Inflammatory macrophage treated with lipopolysaccharide for 4 hours (primary cell): ENCODE data around the gene HPS4.
A peak's percentile ranks its signal among the peaks of the same experiment; 100 is the strongest.

Experiments used
- DNase-seq: peaks from one replicate; pipeline ENCODE4 v3.0.0-alpha.2; 2020

The HPS4 gene

GRCh38 chr22:26494506-26494905, 10.9 kb upstream of the HPS4 start:
- no peak for DNase-seq

DNA sequence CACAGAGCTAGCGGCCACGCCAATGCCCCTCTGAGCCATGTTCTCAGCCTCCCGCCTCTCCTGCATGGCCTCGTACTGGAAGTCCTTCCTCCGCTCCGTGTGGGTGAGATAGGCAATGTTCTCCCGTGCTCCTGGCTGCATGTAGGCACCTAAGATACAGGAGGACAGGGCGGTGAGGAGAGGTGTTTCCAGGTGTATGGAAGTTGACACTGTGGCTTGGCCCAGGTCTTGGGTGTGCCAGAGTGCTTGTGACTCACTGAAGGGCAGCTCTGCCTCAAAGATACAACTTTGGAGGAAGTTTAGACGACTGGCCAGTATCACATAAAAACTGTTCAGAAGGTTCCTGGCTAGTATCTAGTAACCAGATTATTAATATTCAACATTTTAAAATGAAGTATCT, 8.6 kb upstream of the HPS4 start:
- DNase-seq = no peak

GRCh38 chr22:26489447-26490036, 6.0 kb upstream of the HPS4 start:
- DNase-seq = no peak

GRCh38 chr22:26487996-26488395, 4.4 kb upstream of the HPS4 start:
- DNase-seq = no peak

- no peak for DNase-seq
Measured at GRCh38 chr22:26486394-26486793, 2.8 kb upstream of the HPS4 start.

DNA sequence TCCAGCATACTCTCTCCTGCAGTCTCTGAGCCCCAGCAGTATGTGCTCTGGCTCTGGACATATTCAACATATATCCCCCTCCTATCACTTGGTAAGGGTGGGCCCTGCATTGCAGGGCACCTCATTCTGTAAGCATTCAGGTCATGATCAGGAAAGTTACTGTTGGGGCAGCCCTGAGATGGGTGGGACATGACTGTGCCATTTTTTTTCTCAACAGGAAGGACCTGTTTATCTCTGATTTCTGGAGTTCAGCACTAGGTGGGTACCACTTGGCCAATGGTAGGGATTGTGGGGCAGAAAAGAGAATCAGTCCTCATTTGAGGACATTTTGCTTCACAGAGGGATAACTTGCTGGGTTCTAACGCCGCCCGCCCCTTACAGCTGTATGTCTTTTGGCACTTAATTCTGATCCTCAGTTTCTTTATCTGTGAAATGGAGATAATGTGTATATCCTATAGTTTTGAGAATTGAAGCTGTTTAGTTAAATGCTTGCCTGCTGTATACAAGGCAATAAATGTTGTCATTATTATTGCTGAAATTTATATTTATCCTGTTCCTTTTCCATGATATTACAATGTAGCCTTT, 2.3 kb upstream of the HPS4 start:
- no peak for DNase-seq

DNA sequence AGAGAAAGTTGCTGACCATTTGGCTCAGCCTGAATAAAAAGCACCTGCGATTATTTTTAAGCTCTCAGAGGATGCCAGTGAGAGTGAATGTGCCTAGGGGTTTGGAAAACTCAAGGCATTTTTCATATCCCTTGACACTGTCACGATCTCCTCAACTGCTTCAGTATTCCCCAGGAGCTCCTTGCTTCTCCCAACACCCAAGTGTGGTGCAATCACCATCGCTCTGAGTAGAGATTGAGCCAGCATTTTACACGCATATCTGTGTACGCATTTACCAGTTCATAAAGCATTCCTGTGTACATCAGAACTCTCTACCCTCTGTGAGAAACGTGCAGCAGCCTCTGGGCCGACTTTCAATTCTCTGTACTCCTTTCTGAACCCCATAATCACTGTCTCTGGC, 1.4 kb upstream of the HPS4 start:
- DNase-seq = no peak

DNA sequence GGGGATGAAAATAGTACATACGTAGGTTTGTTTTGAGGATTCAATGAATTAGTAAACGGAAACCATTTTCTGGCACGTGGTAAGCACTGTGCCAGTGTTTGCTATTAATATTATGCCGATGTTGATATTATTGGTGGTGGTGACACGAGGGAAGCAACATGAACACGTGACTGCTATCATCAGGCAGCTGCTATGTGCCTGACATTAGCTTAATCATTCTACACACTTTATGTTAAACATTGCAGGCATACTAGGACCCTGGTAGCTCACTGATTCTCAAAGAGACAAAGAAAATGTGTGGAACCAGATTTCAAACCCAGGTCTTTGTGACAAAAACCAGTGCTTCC, 750 bp upstream of the HPS4 start:
- peak; percentile 38 for DNase-seq

DNA sequence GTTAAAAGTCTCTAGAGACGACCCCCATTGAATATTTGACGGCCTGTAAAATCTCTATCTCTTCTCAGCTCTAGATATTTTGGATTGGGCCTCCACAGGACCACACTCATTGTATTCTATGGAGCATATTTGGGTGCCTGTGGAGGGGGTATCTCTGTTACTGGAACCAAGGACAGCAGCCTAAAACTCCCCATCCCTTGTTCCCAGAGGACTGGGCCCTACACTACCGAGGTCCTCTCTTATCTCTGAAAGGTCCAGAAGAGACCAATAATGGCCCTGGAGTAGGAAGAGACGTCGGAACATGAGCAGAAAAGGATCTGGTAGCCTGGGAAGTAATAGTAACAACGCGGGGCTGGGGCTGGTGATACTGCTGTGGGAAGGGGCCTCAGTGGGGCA, 542 bp downstream of the HPS4 start:
- DNase-seq = no peak

GRCh38 chr22:26482161-26482560, 1.4 kb downstream of the HPS4 start:
- peak; percentile 19 for DNase-seq

GRCh38 chr22:26481694-26482093, 1.9 kb downstream of the HPS4 start:
- DNase-seq = peak; percentile 61

GRCh38 chr22:26481112-26481693, 2.4 kb downstream of the HPS4 start:
- no peak for DNase-seq

- DNase-seq = no peak
Measured at GRCh38 chr22:26480611-26480932, 3.0 kb downstream of the HPS4 start.

DNA sequence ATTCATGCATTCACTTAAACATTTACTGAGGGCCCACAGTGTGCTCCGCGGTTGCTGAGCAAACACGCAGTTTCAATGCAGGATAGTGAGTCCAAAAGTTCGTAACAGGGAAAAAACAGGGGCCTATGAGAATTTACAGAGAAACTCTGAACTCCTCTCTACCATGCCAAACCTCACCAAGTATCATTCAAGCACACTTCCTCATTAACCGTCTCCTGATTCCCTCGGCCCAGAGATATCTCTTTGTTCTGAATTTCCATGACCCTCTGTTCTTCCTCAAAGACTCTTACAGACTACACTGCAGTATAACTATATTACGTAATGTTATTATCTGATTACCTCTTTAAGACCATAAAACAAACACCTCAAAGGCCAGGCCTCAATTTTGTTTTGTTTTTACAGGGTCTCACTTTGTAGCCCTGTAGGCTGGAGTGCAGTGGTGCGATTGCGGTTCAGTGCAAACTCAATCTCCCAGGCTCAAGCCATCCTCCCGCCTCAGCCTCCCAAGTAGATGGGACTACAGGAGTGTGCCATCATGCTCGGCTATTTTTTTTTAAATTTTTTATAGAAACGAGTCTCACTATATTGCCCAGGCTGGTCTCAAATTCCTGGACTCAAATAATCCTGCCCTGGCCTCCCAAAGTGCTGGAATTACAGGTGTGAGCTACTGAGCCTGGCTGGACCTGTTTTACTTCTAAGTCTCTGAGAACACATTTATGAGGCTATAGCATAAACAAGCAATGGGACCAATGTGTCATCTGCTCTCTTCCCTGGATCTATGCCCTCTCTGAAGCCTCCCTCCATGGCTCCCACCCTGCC, 3.6 kb downstream of the HPS4 start:
- DNase-seq = peak; percentile 55

DNA sequence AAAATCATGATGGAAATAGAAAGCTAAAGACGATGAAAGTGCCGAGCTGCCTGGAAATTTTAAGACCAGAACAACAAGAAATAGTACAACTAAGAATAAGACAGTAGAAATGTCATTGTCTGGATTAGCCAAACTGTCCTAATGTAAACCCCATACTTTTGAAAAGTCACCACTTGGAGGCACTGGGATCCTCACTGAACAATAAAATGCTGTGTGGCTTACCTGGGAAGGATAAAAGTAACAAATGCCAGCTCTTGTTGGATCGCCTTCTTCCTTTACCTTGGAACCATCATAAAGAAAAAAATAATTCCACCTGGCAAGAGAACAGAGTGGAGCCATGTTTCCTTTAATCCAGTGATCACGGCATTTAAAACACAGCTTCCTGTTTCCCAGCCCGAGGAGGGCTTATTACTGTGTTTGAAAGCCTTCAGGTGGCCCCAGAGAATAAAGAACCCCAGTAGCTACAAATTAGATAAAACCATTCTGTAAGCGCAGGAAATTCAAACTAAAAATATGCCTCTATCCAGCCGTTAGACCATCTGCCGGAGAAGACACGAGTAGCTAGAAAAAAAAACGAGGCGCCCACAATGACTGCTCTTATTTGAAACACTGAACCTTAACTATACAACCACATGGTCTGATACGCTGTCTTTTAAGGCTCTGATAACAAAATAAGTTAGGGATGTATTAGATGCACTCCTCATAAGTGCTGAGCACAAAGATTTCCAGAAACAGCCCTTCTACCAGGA, 4.4 kb downstream of the HPS4 start:
- DNase-seq = no peak

DNA sequence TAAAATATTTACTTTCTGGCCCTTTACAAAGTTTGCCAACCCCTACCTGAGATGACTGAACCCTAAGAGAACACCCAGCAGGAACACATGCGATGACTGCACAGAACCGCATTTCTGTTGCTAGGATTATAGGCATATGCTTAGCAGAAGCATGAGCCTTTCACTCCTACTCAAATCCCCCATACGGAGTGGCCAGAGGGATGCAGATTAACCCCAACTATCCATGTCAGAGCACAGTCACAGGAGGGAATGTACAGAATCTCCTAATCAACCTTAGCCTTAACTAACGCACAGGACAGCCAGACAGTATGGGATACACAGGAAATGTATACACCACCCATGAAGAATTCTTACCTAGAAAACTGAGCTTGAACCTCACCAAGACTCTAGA, 6.2 kb downstream of the HPS4 start:
- no peak for DNase-seq

DNA sequence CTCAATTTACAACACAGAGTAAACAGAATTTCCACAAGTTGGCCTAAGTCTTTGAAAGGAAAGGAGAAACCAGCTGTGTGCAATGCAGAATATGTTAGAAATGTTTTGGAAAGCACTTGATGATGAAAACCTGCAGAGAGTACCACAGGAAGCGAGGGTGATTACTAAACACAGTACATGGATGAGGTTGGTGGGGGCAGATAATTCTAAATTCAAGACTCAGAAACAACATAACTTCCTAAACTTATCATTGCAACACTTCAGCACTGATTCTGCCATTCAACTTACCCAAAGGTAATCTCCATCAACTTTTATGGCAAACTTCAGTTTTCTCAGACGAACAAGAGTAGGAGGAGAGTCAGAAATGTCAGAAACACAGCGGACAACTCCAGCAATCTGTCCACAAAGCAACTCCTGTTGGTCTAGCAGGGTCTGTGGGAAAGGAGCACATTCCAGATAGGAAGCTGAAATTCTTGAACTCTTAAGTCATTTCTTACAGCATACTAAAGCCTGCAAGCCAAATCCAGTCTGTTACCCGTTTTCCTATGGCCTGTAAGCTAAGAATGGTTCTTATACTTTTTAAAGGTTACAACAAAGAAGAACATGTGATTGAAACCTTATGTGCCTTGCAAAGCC, 6.8 kb downstream of the HPS4 start:
- DNase-seq = peak; percentile 62

DNA sequence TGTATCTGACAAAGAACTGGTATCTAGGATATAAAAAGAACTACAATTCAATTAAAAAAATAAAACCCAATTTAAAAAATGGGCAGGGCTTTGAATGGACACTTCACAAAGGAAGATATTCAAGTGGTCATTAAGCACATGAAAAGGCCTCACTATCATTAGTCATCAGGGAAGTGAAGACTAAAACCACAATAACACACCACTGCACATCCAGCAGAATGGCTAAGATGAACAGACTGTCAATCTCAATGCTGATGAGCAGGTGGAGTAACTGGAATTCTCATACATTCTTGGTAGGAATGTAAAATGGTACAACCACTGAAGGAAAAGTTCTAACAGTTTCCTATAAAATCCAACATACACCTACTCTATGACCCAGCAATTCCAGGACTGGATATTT, 8.9 kb downstream of the HPS4 start:
- DNase-seq = peak; percentile 69

GRCh38 chr22:26471522-26471921, 12.1 kb downstream of the HPS4 start:
- DNase-seq = no peak

GRCh38 chr22:26470807-26471206, 12.8 kb downstream of the HPS4 start:
- no peak for DNase-seq

DNA sequence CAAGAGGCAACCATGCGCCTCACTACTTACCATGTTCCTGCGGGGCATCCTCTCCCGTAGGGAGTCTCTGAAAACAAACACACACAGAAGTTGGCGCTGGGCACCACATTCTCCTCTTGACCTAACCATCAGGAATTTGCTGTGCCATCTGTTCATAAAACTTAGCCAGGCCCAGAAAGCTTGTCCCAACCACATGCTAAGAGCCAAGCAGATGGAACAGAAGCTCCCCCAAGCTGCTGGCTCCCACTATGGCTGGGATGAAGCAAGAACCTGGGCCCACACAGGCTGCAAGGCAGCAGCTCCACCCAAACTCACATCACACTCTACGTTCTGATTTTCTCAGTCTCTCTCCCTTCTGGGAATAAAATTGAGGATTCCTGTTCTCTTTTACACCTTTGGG, 17.4 kb downstream of the HPS4 start:
- DNase-seq = no peak

GRCh38 chr22:26464312-26464711, 19.3 kb downstream of the HPS4 start:
- no peak for DNase-seq

- DNase-seq = no peak
Measured at GRCh38 chr22:26463688-26464087, 19.9 kb downstream of the HPS4 start.
